H1 (cell line): ENCODE results near the gene PGP. TPM values are rescaled to one million over a fixed set of nuclear protein-coding genes. Genes with fewer than 3 reads are reported as not detected.

Experiments
- CTCF ChIA-PET: fragments of 300-600 bp; sonication (Branson Sonifier 250); formaldehyde crosslinking; loops from one replicate; lab custom pipeline; 2021; ENCODE audit not compliant: partially characterized antibody; lab: Charles Lee
- POLR2A ChIA-PET: fragments of 300-600 bp; sonication (Branson Sonifier 250); formaldehyde crosslinking; loops from one replicate; lab custom pipeline; 2021; ENCODE audit warnings: inconsistent platforms; ENCODE audit not compliant: partially characterized antibody; lab: Charles Lee
- DNase-seq, 2 experiments: peaks; one replicate each; pipeline versions ENCODE4 v3.0.0 to v3.0.0-alpha.2; 2010 to 2022; ENCODE audit warnings: low spot score in 2 of 2, low read depth in 1 of 2, mixed read lengths in 1 of 2
- FAIRE-seq: peaks from 2 replicates; lab custom pipeline; 2011; peaks lifted over from hg19 to GRCh38; lab: Jason Lieb, UNC
- H2AFZ ChIP-seq: 2 replicates; pipeline ENCODE4 v1.8.1; 2012; ENCODE audit warnings: low read length, inconsistent platforms
- H2AK5ac ChIP-seq: 2 replicates; pipeline ENCODE4 v1.6.1; 2013; ENCODE audit warnings: low read depth, low read length
- H2BK120ac ChIP-seq: replicated peaks from 2 replicates; pipeline ENCODE3; 2013; ENCODE audit warnings: low read depth, low read length, inconsistent platforms
- H2BK12ac ChIP-seq: 2 replicates; pipeline ENCODE4 v1.6.1; 2013; ENCODE audit warnings: low read depth, low read length
- H2BK15ac ChIP-seq: 2 replicates; pipeline ENCODE4 v1.6.1; 2013; ENCODE audit warnings: low read length
- H2BK20ac ChIP-seq: 2 replicates; pipeline ENCODE4 v1.6.1; 2013; ENCODE audit warnings: low read length
- H2BK5ac ChIP-seq: 2 replicates; pipeline ENCODE4 v1.6.1; 2013; ENCODE audit warnings: low read depth, low read length
- H3K14ac ChIP-seq: 2 replicates; pipeline ENCODE4 v1.6.1; 2013; ENCODE audit warnings: inconsistent platforms; ENCODE audit not compliant: insufficient read length
- H3K18ac ChIP-seq: 2 replicates; pipeline ENCODE4 v1.6.1; 2013; ENCODE audit warnings: low read length; ENCODE audit errors: extremely low read depth
- H3K23ac ChIP-seq: 2 replicates; pipeline ENCODE4 v1.6.1; 2013; ENCODE audit warnings: inconsistent platforms; ENCODE audit not compliant: insufficient read length
- H3K23me2 ChIP-seq: 2 replicates; pipeline ENCODE4 v1.6.1; 2013; ENCODE audit warnings: low read depth, low read length
- H3K27ac ChIP-seq: 2 replicates; pipeline ENCODE4 v1.6.1; 2011; ENCODE audit warnings: low read depth, low read length, inconsistent platforms
- H3K27me3 ChIP-seq, 4 experiments: replicated peaks in 1 of 4; 1 replicate in 1 of 4; 2 replicates in 3 of 4; pipeline versions ENCODE4 v1.6.1 to v1.8.1; 2011 to 2013; ENCODE audit warnings: low read length in 3 of 4, mild to moderate bottlenecking in 3 of 4, inconsistent platforms in 2 of 4, mixed read lengths in 2 of 4, moderate library complexity in 1 of 4; ENCODE audit not compliant: control insufficient read depth in 3 of 4, insufficient read depth in 3 of 4; ENCODE audit errors: extremely low read depth in 1 of 4
- H3K36me3 ChIP-seq, 4 experiments: 2 replicates each; pipeline versions ENCODE4 v1.6.1 to v1.8.1; 2011 to 2013; ENCODE audit warnings: mild to moderate bottlenecking in 4 of 4, low read length in 3 of 4, moderate library complexity in 2 of 4, control low read depth in 1 of 4, inconsistent platforms in 1 of 4; ENCODE audit not compliant: insufficient read depth in 4 of 4, control insufficient read depth in 2 of 4
- H3K4ac ChIP-seq: replicated peaks from 2 replicates; pipeline ENCODE3; 2013; ENCODE audit warnings: low read length, low read depth, mixed read lengths, inconsistent platforms; ENCODE audit not compliant: insufficient read length
- H3K4me1 ChIP-seq, 4 experiments: replicated peaks in 1 of 4; 1 replicate in 1 of 4; 2 replicates in 3 of 4; pipeline versions ENCODE4 v1.6.1 to v1.8.1; 2011 to 2013; ENCODE audit warnings: low read length in 3 of 4, inconsistent platforms in 2 of 4, mixed read lengths in 1 of 4; ENCODE audit not compliant: insufficient read depth in 4 of 4, control insufficient read depth in 3 of 4
- H3K4me2 ChIP-seq, 2 experiments: 2 replicates each; pipeline versions ENCODE4 v1.6.1 to v1.8.1; 2011 to 2013; ENCODE audit warnings: low read depth in 2 of 2, low read length in 2 of 2, control low read depth in 1 of 2, inconsistent platforms in 1 of 2, mild to moderate bottlenecking in 1 of 2; ENCODE audit not compliant: insufficient read depth in 1 of 2
- H3K4me3 ChIP-seq, 4 experiments: fragments of 200-600, 300-600 bp in 1 of 4; sonication (generic), shearing (Covaris generic), sonication (Bioruptor Twin) in 1 of 4; 2 replicates each; pipeline versions ENCODE4 v1.5.1 to v1.8.1; 2011 to 2016; ENCODE audit warnings: low read length in 4 of 4, low read depth in 3 of 4, control low read depth in 2 of 4, inconsistent platforms in 2 of 4, mild to moderate bottlenecking in 2 of 4, mixed read lengths in 1 of 4, moderate library complexity in 1 of 4; ENCODE audit not compliant: insufficient read depth in 2 of 4; ENCODE audit errors: extremely low read depth in 1 of 4
- H3K56ac ChIP-seq: replicated peaks from 2 replicates; pipeline ENCODE3; 2013; ENCODE audit warnings: low read depth, mild to moderate bottlenecking, mixed read lengths, low read length, inconsistent platforms; ENCODE audit not compliant: insufficient read length
- H3K79me1 ChIP-seq: 2 replicates; pipeline ENCODE4 v1.6.1; 2013; ENCODE audit warnings: low read depth, low read length, control low read depth
- H3K79me2 ChIP-seq, 2 experiments: 2 replicates each; pipeline versions ENCODE4 v1.6.1 to v1.8.1; 2012 to 2013; ENCODE audit warnings: low read length in 2 of 2, mild to moderate bottlenecking in 2 of 2, inconsistent platforms in 1 of 2; ENCODE audit not compliant: insufficient read depth in 2 of 2, control insufficient read depth in 1 of 2
- H3K9ac ChIP-seq, 4 experiments: replicated peaks in 1 of 4; 1 replicate in 1 of 4; 2 replicates in 3 of 4; pipeline versions ENCODE4 v1.6.1 to v1.8.1; 2011 to 2013; ENCODE audit warnings: low read depth in 3 of 4, low read length in 3 of 4, control low read depth in 2 of 4, mild to moderate bottlenecking in 2 of 4, moderate library complexity in 2 of 4, inconsistent platforms in 1 of 4; ENCODE audit errors: extremely low read depth in 1 of 4
- H3K9me3 ChIP-seq, 2 experiments: 2 replicates each; pipeline versions ENCODE4 v1.6.1 to v1.8.1; 2012 to 2013; ENCODE audit warnings: mild to moderate bottlenecking in 2 of 2, moderate library complexity in 2 of 2, control low read depth in 1 of 2, inconsistent platforms in 1 of 2, low read depth in 1 of 2, low read length in 1 of 2, mixed read lengths in 1 of 2; ENCODE audit not compliant: insufficient read depth in 2 of 2
- H4K20me1 ChIP-seq, 2 experiments: replicated peaks in 1 of 2; 2 replicates each; pipeline versions ENCODE3 to v1.8.1; 2011 to 2013; ENCODE audit warnings: inconsistent platforms in 2 of 2, low read length in 2 of 2, mild to moderate bottlenecking in 1 of 2; ENCODE audit not compliant: insufficient read depth in 2 of 2, control insufficient read depth in 1 of 2
- H4K5ac ChIP-seq: 2 replicates; pipeline ENCODE4 v1.6.1; 2013; ENCODE audit warnings: low read length, low read depth, mixed read lengths, inconsistent platforms; ENCODE audit not compliant: insufficient read length
- H4K8ac ChIP-seq: 2 replicates; pipeline ENCODE4 v1.8.0; 2013; ENCODE audit warnings: mild to moderate bottlenecking, moderate library complexity, low read length, inconsistent platforms; ENCODE audit not compliant: insufficient read depth; ENCODE audit errors: extremely low read depth
- H4K91ac ChIP-seq: replicated peaks from 2 replicates; pipeline ENCODE3; 2013; ENCODE audit warnings: low read length, mixed read lengths, inconsistent platforms; ENCODE audit not compliant: insufficient read length
- ASH2L ChIP-seq: fragments of 200-600, 300-600 bp; sonication (generic); IDR thresholded peaks from one replicate; pipeline ENCODE4 v1.7.1; 2017; ENCODE audit warnings: low read length
- BCL11A ChIP-seq, 2 experiments: IDR thresholded peaks; one replicate each; pipeline ENCODE4 v1.6.1; 2011; ENCODE audit warnings: low read depth in 2 of 2, low read length in 2 of 2, mild to moderate bottlenecking in 2 of 2
- CBX5 ChIP-seq: fragments of 300-800, 300-1000 bp; sonication (generic); IDR thresholded peaks from 2 replicates; pipeline ENCODE4 v1.7.1; 2016; ENCODE audit warnings: antibody characterized with exemption, low read length, low read depth
- CHD1 ChIP-seq: IDR thresholded peaks from 2 replicates; pipeline ENCODE4 v1.6.1; 2012; ENCODE audit warnings: low read depth, low read length, improper control_type of control experiment
- EP300 ChIP-seq, 2 experiments: IDR thresholded peaks; 1 replicate in 1 of 2; 2 replicates in 1 of 2; pipeline ENCODE4 v1.6.1; 2011 to 2012; ENCODE audit warnings: low read depth in 2 of 2, low read length in 2 of 2, mild to moderate bottlenecking in 2 of 2, borderline replicate concordance in 1 of 2, inconsistent platforms in 1 of 2, moderate library complexity in 1 of 2
- JUN ChIP-seq: IDR thresholded peaks from 2 replicates; pipeline ENCODE4 v1.6.1; 2011; ENCODE audit warnings: low read depth, mild to moderate bottlenecking, improper control_type of control experiment, low read length
- KDM4A ChIP-seq: IDR thresholded peaks from one replicate; pipeline ENCODE4 v1.7.1; 2012; ENCODE audit warnings: low read depth, mild to moderate bottlenecking, moderate library complexity, low read length, inconsistent platforms; ENCODE audit not compliant: severe bottlenecking
- KDM5A ChIP-seq: fragments of 200-600 bp; IDR thresholded peaks from 2 replicates; pipeline ENCODE4 v1.7.1; 2012; ENCODE audit warnings: mild to moderate bottlenecking, low read length, inconsistent platforms, mixed read lengths
- RBBP5 ChIP-seq: IDR thresholded peaks from 2 replicates; pipeline ENCODE4 v1.7.1; 2012; ENCODE audit warnings: low read depth, mild to moderate bottlenecking, inconsistent platforms, low read length, moderate library complexity, borderline replicate concordance
- SP2 ChIP-seq: IDR thresholded peaks from 2 replicates; pipeline ENCODE4 v1.6.1; 2012; ENCODE audit warnings: mild to moderate bottlenecking, low read length, inconsistent platforms
- TAF1 ChIP-seq: IDR thresholded peaks from 2 replicates; pipeline ENCODE4 v1.6.1; 2011; ENCODE audit warnings: mild to moderate bottlenecking, low read depth, low read length
- TBP ChIP-seq: IDR thresholded peaks from 2 replicates; pipeline ENCODE4 v1.6.1; 2011; ENCODE audit warnings: low read depth, low read length, improper control_type of control experiment
- TCF12 ChIP-seq: IDR thresholded peaks from 2 replicates; pipeline ENCODE4 v1.6.1; 2011; ENCODE audit warnings: low read depth, mild to moderate bottlenecking, low read length
- WGBS, 2 experiments: shearing (Covaris generic) in 1 of 2; methylation state at CpG; one replicate each; pipeline versions ENCODE4 v1.1.6 to v1.1.7; 2013 to 2015; ENCODE audit warnings: low lambda C conversion rate in 2 of 2, mixed read lengths in 2 of 2, inconsistent platforms in 1 of 2, low coverage in 1 of 2, missing lambda C conversion rate in 1 of 2; ENCODE audit not compliant: insufficient replicate concordance in 2 of 2, insufficient coverage in 1 of 2, insufficient read length in 1 of 2; ENCODE audit errors: extremely low coverage in 1 of 2, missing lambda C conversion rate in 1 of 2; 5-methylcytosine and 5-hydroxymethylcytosine counted together
- polyA plus RNA-seq, 7 experiments: library from polyadenylated mRNA; depleted of rRNA in 3 of 7; stranded (reverse) in 5 of 7; unstranded in 2 of 7; fragments of >200 nt in 5 of 7; fragments of 200-250 nt in 2 of 7; gene quantifications; 1 replicate in 5 of 7; 2 replicates in 1 of 7; 4 replicates in 1 of 7; pipeline versions ENCODE4 v1.2.1 to v1.2.3, GENCODE V29; 2011 to 2013; ENCODE audit warnings: missing spikeins in 2 of 7, mixed read lengths in 2 of 7
- total RNA-seq: library from RNA; stranded (reverse); fragmentation: NEBNext Ultra II Directional; extraction: Animal tissue kit (Norgen Biotek cat#: 25700); gene quantifications from 2 replicates; pipeline ENCODE4 v1.2.1, GENCODE V29; 2021
- TF ChIP-seq, protein P1 (sequence below): IDR thresholded peaks from 2 replicates; pipeline ENCODE4 v1.6.1; 2011; ENCODE audit warnings: low read depth, mild to moderate bottlenecking, low read length; ENCODE audit not compliant: insufficient read depth

Gene PGP
- total and polyA plus RNA-seq, 2 of the 8 experiments (the other 6 are each of a cell fraction or from before 2014, with no cell fraction given): 30.9 to 55.9 TPM

DNA sequence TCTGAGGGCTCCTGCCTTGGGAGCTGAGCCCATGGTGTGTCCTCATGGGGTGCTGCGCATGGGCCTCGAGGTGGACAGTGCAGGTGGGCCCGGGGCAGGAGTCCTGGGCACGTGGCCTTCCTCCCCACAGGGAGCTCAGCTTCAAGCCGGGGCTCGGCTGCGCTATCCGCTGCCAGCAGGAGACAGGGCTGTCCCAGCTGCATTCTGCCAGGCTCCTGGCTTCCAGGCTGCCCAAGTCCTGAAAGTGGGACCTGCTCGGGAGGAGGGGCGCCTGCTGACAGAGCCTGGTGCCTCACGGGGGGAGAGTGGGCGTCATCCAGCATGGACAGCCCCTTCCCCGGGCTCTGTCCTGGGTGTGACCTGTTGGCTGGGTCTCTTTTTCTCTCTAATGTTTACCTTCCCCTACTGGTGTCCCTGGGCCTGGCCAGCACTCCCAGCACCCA, 51.9 kb downstream of the PGP start:
- Histone ChIP-seq H3K23ac (no peak overlapping the region), H3K4me2 (no peak overlapping the region), H2AFZ (no peak overlapping the region), H4K91ac (no peak overlapping the region), H3K56ac (no peak overlapping the region), H3K36me3 (peaks cover 7 to 17% (median 14%) of the 10 kb centered on the region in 4 experiments; a peak in 7 of 8 replicates), H3K18ac (no peak overlapping the region), H3K79me2 (peaks cover 23 to 68% of the 10 kb centered on the region in 2 experiments), H2BK120ac (no peak overlapping the region), H2BK15ac (no peak overlapping the region), H3K4ac (no peak overlapping the region), H3K27me3 (no peaks in the 10 kb centered on the region), H3K23me2 (no peaks in the 10 kb centered on the region; the same call in 1 of the 2 replicates), H2BK12ac (no peak overlapping the region), H4K5ac (no peak overlapping the region), H4K8ac (no peak overlapping the region), H3K4me3 (no peak overlapping the region), H3K14ac (no peak overlapping the region), H3K9ac (no peak overlapping the region), H2BK20ac (no peak overlapping the region), H2BK5ac (no peak overlapping the region), H3K79me1 (peaks cover 24% of the 10 kb centered on the region), H3K9me3 (peaks cover 0 to 17% of the 10 kb centered on the region in 2 experiments; a peak in 1 of 4 replicates), H2AK5ac (no peak overlapping the region), H3K4me1 (peaks cover 0 to 21% (median 11%) of the 10 kb centered on the region in 4 experiments; a peak in 3 of 7 replicates), H3K27ac (no peak overlapping the region), H4K20me1 (peaks cover 26 to 44% of the 10 kb centered on the region in 2 experiments)
- POLR2A ChIA-PET: interaction anchor here (0.7 to 15.0 kb wide), 6 partner anchors 9 to 49 kb away, joined by 3 to 312 read pairs (median 4); partner anchors contain the start of gene RAB26
- CTCF ChIA-PET: interaction anchor here (1.1 to 1.4 kb wide), 3 partner anchors 15 to 22 kb away, joined by 3 to 5 read pairs (median 5); no protein-coding TSS in a partner anchor
- FAIRE-seq: no peak
- 91% methylated on average over 9 of the region's 13 CpGs; no CpG with 5 or more reads in 1 of the 2 experiments for WGBS, 2 experiments
- DNase-seq: no peak
- TF ChIP-seq JUN: no peak
- no peak for TF ChIP-seq EP300 (IDR thresholded peaks at IDR 0.05; ENCODE audit: borderline replicate concordance in 1 of 2, low read depth in 2 of 2, low read length in 2 of 2)
- TF ChIP-seq TAF1: no peak
- no peak for TF ChIP-seq CHD1
- TF ChIP-seq TBP: no peak
- TF ChIP-seq KDM4A: no peak
- TF ChIP-seq RBBP5: no peak
- no peak for TF ChIP-seq ASH2L
- no peak for TF ChIP-seq TCF12
- no peak for TF ChIP-seq CBX5
- TF ChIP-seq SP2: no peak
- no peak for TF ChIP-seq BCL11A (IDR thresholded peaks at IDR 0.05; ENCODE audit: low read depth in 2 of 2, low read length in 2 of 2)
- TF ChIP-seq KDM5A: no peak
- TF ChIP-seq, protein P1, sequence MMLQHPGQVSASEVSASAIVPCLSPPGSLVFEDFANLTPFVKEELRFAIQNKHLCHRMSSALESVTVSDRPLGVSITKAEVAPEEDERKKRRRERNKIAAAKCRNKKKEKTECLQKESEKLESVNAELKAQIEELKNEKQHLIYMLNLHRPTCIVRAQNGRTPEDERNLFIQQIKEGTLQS: no peak
